ENCODE measurements around the gene KIF11. TPM values are rescaled to one million over a fixed set of nuclear protein-coding genes. Genes with fewer than 3 reads are reported as not detected.

The KIF11 gene
- total and polyA plus RNA-seq, 9 of the 15 experiments (the other 6 are each of a cell fraction or from before 2014, with no cell fraction given): 11.3 to 54.4 (median 29.2) TPM

DNA sequence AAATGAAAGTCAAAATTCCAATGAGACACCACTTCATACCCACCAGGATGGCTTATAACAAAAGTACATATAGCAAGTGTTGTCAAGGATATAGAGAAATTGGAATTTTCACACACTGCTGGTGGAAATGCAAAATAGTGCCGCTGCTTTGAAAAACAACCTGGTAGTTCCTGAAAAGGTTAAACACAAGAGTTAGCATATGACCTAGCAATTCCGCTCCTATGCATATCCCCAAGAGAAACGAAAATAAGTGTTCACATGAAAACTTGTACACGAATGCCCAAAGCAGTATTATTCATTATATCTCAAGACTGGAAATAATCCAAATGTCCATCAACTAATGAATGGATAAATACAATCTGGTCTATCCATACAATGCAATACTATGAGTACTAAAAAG lies 33.9 kb upstream of the KIF11 start (continued):
- TF ChIP-seq, protein P1, sequence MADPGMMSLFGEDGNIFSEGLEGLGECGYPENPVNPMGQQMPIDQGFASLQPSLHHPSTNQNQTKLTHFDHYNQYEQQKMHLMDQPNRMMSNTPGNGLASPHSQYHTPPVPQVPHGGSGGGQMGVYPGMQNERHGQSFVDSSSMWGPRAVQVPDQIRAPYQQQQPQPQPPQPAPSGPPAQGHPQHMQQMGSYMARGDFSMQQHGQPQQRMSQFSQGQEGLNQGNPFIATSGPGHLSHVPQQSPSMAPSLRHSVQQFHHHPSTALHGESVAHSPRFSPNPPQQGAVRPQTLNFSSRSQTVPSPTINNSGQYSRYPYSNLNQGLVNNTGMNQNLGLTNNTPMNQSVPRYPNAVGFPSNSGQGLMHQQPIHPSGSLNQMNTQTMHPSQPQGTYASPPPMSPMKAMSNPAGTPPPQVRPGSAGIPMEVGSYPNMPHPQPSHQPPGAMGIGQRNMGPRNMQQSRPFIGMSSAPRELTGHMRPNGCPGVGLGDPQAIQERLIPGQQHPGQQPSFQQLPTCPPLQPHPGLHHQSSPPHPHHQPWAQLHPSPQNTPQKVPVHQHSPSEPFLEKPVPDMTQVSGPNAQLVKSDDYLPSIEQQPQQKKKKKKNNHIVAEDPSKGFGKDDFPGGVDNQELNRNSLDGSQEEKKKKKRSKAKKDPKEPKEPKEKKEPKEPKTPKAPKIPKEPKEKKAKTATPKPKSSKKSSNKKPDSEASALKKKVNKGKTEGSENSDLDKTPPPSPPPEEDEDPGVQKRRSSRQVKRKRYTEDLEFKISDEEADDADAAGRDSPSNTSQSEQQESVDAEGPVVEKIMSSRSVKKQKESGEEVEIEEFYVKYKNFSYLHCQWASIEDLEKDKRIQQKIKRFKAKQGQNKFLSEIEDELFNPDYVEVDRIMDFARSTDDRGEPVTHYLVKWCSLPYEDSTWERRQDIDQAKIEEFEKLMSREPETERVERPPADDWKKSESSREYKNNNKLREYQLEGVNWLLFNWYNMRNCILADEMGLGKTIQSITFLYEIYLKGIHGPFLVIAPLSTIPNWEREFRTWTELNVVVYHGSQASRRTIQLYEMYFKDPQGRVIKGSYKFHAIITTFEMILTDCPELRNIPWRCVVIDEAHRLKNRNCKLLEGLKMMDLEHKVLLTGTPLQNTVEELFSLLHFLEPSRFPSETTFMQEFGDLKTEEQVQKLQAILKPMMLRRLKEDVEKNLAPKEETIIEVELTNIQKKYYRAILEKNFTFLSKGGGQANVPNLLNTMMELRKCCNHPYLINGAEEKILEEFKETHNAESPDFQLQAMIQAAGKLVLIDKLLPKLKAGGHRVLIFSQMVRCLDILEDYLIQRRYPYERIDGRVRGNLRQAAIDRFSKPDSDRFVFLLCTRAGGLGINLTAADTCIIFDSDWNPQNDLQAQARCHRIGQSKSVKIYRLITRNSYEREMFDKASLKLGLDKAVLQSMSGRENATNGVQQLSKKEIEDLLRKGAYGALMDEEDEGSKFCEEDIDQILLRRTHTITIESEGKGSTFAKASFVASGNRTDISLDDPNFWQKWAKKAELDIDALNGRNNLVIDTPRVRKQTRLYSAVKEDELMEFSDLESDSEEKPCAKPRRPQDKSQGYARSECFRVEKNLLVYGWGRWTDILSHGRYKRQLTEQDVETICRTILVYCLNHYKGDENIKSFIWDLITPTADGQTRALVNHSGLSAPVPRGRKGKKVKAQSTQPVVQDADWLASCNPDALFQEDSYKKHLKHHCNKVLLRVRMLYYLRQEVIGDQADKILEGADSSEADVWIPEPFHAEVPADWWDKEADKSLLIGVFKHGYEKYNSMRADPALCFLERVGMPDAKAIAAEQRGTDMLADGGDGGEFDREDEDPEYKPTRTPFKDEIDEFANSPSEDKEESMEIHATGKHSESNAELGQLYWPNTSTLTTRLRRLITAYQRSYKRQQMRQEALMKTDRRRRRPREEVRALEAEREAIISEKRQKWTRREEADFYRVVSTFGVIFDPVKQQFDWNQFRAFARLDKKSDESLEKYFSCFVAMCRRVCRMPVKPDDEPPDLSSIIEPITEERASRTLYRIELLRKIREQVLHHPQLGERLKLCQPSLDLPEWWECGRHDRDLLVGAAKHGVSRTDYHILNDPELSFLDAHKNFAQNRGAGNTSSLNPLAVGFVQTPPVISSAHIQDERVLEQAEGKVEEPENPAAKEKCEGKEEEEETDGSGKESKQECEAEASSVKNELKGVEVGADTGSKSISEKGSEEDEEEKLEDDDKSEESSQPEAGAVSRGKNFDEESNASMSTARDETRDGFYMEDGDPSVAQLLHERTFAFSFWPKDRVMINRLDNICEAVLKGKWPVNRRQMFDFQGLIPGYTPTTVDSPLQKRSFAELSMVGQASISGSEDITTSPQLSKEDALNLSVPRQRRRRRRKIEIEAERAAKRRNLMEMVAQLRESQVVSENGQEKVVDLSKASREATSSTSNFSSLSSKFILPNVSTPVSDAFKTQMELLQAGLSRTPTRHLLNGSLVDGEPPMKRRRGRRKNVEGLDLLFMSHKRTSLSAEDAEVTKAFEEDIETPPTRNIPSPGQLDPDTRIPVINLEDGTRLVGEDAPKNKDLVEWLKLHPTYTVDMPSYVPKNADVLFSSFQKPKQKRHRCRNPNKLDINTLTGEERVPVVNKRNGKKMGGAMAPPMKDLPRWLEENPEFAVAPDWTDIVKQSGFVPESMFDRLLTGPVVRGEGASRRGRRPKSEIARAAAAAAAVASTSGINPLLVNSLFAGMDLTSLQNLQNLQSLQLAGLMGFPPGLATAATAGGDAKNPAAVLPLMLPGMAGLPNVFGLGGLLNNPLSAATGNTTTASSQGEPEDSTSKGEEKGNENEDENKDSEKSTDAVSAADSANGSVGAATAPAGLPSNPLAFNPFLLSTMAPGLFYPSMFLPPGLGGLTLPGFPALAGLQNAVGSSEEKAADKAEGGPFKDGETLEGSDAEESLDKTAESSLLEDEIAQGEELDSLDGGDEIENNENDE (IDR thresholded peaks at IDR 0.05; ENCODE audit: low read depth, low read length): no peak
- TF ChIP-seq TCF7L2 (IDR thresholded peaks at IDR 0.05; ENCODE audit: low read depth, low read length): no peak

All from K562 (cell line).